Naive thymus-derived CD8-positive, alpha-beta T cell (primary cell): ENCODE measurements around the gene WWC1. TPM values are rescaled to one million over a fixed set of nuclear protein-coding genes. Genes with fewer than 3 reads are reported as not detected.

Experiments
- ATAC-seq, 2 donors: fragments of 150-1000 bp; cut with Tn5 transposase in 1 of 2; sonication (Bioruptor Pico), chemical (Tn5 transposase) in 1 of 2; 1 replicate in 1 of 2; 2 replicates in 1 of 2; pipeline ENCODE4 v1.10.0; 2021; ENCODE audit warnings: mild to moderate bottlenecking in 2 of 2, moderate library complexity in 2 of 2
- POLR2A ChIA-PET: fragments of 350-600 bp; sonication (Branson Sonifier 250); formaldehyde crosslinking; loops from one replicate; lab custom pipeline; 2021; ENCODE audit warnings: antibody characterized with exemption; lab: Charles Lee
- DNase-seq, 10 donors: peaks; one replicate each; pipeline versions ENCODE4 v3.0.0 to v3.0.0-alpha.2; 2020 to 2022
- H3K27ac Mint-ChIP-seq, 10 donors: one replicate each; pipeline ENCODE4 v1.8.0; 2020 to 2022; ENCODE audit warnings: mild to moderate bottlenecking in 10 of 10, mixed read lengths in 10 of 10, moderate library complexity in 4 of 10, inconsistent platforms in 1 of 10
- H3K27me3 Mint-ChIP-seq, 5 donors: one replicate each; pipeline ENCODE4 v1.8.0; 2021 to 2022; ENCODE audit warnings: mixed read lengths in 5 of 5
- H3K36me3 Mint-ChIP-seq, 3 donors: one replicate each; pipeline ENCODE4 v1.8.0; 2020 to 2022; ENCODE audit warnings: mixed read lengths in 3 of 3, mild to moderate bottlenecking in 2 of 3, inconsistent platforms in 1 of 3
- H3K4me1 Mint-ChIP-seq, 4 donors: one replicate each; pipeline ENCODE4 v1.8.0; 2021 to 2022; ENCODE audit warnings: mixed read lengths in 4 of 4
- H3K4me3 Mint-ChIP-seq, 10 donors: one replicate each; pipeline ENCODE4 v1.8.0; 2020 to 2022; ENCODE audit warnings: mild to moderate bottlenecking in 10 of 10, mixed read lengths in 10 of 10, moderate library complexity in 6 of 10, inconsistent platforms in 1 of 10
- H3K9me3 Mint-ChIP-seq, 9 donors: one replicate each; pipeline ENCODE4 v1.8.0; 2020 to 2022; ENCODE audit warnings: mixed read lengths in 9 of 9, mild to moderate bottlenecking in 3 of 9, inconsistent platforms in 1 of 9, moderate library complexity in 1 of 9
- polyA plus RNA-seq, 3 donors: library from polyadenylated mRNA; unstranded; fragments of 300-500 nt; fragmentation: Illumina TruSeq; gene quantifications; one replicate each; pipeline ENCODE4 v1.2.3, GENCODE V29; 2021
- total RNA-seq, 8 experiments: library from RNA in 2 of 8; stranded (reverse) in 2 of 8; gene quantifications; one replicate each; pipeline ENCODE4 v1.2.3 and lab custom pipeline; 2021 to 2026

Gene WWC1
- total and polyA plus RNA-seq, 5 experiments from 2014 or later = 0.15 to 0.62 TPM; not detected in 3

DNA sequence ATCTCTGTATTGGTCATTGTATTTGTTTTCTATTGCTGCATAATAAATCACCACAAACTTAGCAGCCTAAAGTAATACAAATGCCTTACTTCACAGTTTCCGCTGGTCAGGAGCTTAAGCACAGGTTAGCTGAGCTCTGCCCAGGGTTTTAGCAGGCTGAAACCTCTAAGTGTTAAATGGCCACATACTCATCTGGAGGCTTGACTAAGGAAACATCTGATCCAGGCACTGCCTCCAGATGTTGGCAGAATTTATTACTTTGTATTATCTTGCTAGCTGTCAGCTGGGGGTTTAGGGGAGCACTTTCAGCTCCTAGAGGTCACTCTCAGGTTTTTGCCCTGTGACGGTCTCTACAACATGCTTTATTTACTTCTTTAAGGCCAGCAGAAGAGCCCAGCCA is 171.6 kb downstream of the WWC1 start:
- DNase-seq = no peak
- POLR2A ChIA-PET = no interaction called here
- no peak overlapping the region for H3K4me3 Mint-ChIP-seq
- peaks cover 0 to 4% (median 0%) of the 10 kb centered on the region in 9 donors for H3K9me3 Mint-ChIP-seq
- no peak for ATAC-seq
- peaks cover 0 to 4% (median 0%) of the 10 kb centered on the region in 3 donors for H3K36me3 Mint-ChIP-seq
- no peak overlapping the region for H3K27ac Mint-ChIP-seq
- peaks cover 5 to 13% (median 8%) of the 10 kb centered on the region in 5 donors for H3K27me3 Mint-ChIP-seq
- peaks cover 0 to 6% (median under 1%) of the 10 kb centered on the region in 4 donors for H3K4me1 Mint-ChIP-seq

DNA sequence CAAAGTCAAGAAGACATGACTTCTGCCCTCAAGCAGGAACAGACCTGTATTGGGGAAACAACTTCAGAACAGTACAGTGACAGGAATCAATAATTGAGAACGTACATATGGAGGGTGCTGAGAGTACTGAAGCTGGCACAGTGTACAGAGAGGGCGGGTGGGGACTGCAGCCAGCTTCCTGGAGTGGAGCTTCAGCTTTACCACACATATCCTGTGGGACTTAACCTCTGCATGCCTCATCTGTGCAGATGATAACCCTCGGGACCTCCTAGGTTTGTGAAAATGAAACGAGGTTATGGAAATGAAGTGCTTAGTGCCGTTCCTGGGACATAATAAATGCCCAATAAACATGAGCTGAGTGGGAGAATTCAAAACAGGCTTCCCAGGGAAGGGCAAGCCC is 172.8 kb downstream of the WWC1 start:
- Mint-ChIP-seq H3K27ac (no peak overlapping the region), H3K4me3 (no peak overlapping the region), H3K4me1 (peaks cover 0 to 6% (median under 1%) of the 10 kb centered on the region in 4 donors), H3K36me3 (no peaks in the 10 kb centered on the region), H3K9me3 (no peaks in the 10 kb centered on the region), H3K27me3 (peaks cover 0 to 13% (median 6%) of the 10 kb centered on the region in 5 donors)
- POLR2A ChIA-PET = no interaction called here
- DNase-seq = no peak
- ATAC-seq = no peak

DNA sequence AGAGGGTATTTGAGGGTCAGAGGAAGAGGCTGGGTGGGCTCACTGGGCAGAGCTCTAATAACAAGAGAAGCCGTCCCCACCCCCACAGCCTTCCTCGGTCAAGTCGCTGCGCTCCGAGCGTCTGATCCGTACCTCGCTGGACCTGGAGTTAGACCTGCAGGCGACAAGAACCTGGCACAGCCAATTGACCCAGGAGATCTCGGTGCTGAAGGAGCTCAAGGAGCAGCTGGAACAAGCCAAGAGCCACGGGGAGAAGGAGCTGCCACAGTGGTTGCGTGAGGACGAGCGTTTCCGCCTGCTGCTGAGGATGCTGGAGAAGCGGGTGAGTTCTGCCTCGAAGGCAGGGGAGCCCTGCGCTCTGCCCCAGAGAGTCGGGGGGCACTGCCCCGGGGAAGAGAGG is 173.2 kb downstream of the WWC1 start:
- no peaks in the 10 kb centered on the region for H3K9me3 Mint-ChIP-seq
- H3K36me3 Mint-ChIP-seq = no peaks in the 10 kb centered on the region
- ATAC-seq (no peak), DNase-seq (no peak)
- H3K4me3 Mint-ChIP-seq = no peak overlapping the region
- no peak overlapping the region for H3K27ac Mint-ChIP-seq
- H3K27me3 Mint-ChIP-seq = peaks cover 0 to 13% (median 6%) of the 10 kb centered on the region in 5 donors
- POLR2A ChIA-PET = no interaction called here
- H3K4me1 Mint-ChIP-seq = peaks cover 0 to 6% (median under 1%) of the 10 kb centered on the region in 4 donors

- H3K27ac Mint-ChIP-seq = no peak overlapping the region
- peaks cover 4 to 22% (median 6%) of the 10 kb centered on the region in 5 donors for H3K27me3 Mint-ChIP-seq
- no peak for DNase-seq
- peaks cover 0 to 6% (median under 1%) of the 10 kb centered on the region in 4 donors for H3K4me1 Mint-ChIP-seq
- no peak for ATAC-seq
- no peak overlapping the region for H3K4me3 Mint-ChIP-seq
- H3K9me3 Mint-ChIP-seq = no peaks in the 10 kb centered on the region
- no peaks in the 10 kb centered on the region for H3K36me3 Mint-ChIP-seq
- POLR2A ChIA-PET = no interaction called here
These were observed 176.4 kb downstream of the WWC1 start for GRCh38 chr5:168467755-168468330.

- H3K4me1 Mint-ChIP-seq = peaks cover 0 to 3% (median under 1%) of the 10 kb centered on the region in 4 donors
- H3K9me3 Mint-ChIP-seq = no peaks in the 10 kb centered on the region
- H3K4me3 Mint-ChIP-seq = no peak overlapping the region
- no peak for ATAC-seq
- POLR2A ChIA-PET = interaction anchor here (0.7 kb wide), 1 partner anchor 27 kb away, joined by 3 read pairs; no protein-coding TSS in a partner anchor
- no peak overlapping the region for H3K27ac Mint-ChIP-seq
- peaks cover 4 to 18% (median 8%) of the 10 kb centered on the region in 5 donors for H3K27me3 Mint-ChIP-seq
- DNase-seq = no peak
- no peaks in the 10 kb centered on the region for H3K36me3 Mint-ChIP-seq
These were observed 177.4 kb downstream of the WWC1 start for GRCh38 chr5:168468836-168469235.

DNA sequence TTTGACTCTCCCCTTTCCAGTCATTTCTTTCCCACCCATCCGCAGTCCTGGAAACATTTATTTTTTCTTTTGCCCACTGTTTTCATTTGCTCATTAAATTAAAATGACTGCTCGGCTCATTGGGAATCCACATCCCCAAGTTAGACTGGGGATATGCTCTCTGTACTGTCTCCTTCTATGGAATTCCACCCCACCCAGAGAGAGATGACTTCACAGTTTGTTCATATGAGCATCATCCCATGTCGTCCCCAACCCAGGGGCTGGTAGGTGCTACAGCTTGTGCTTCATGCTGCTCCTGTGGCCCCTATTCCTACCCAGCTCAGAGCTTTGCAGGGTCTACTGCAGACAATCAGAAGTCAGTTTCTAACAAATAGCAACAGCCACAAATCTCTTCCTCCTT is 178.4 kb downstream of the WWC1 start:
- DNase-seq (no peak), ATAC-seq (no peak)
- Mint-ChIP-seq H3K4me1 (no peaks in the 10 kb centered on the region), H3K36me3 (no peaks in the 10 kb centered on the region), H3K27ac (peak overlapping the region in 1 of 10 donors; percentile 2), H3K9me3 (no peaks in the 10 kb centered on the region), H3K27me3 (peaks cover 2 to 10% (median 5%) of the 10 kb centered on the region in 5 donors), H3K4me3 (no peak overlapping the region)
- POLR2A ChIA-PET = no interaction called here

DNA sequence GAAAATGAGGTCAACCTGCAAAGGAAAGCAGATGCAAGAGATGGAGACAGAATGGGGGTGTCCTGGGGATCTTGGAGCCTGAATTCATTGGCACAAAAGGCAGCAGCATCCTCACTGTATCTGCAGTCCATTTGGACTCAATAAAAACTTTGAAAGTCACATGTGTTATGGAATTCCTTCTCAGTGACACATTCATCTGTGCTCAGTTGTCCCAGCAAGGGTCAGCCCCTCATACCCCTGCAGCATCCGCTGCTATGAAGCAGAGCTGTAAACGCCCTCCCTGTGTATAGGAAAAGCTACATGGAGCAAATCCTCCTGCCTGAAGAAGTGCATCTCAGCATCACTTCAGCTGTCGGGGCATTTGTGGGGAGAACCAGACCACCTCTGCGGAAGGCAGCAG is 180.3 kb downstream of the WWC1 start:
- ATAC-seq (no peak), DNase-seq (no peak)
- H3K4me3 Mint-ChIP-seq = no peak overlapping the region
- H3K27ac Mint-ChIP-seq = no peak overlapping the region
- POLR2A ChIA-PET = no interaction called here
- H3K9me3 Mint-ChIP-seq = no peaks in the 10 kb centered on the region
- H3K36me3 Mint-ChIP-seq = no peaks in the 10 kb centered on the region
- no peaks in the 10 kb centered on the region for H3K4me1 Mint-ChIP-seq
- H3K27me3 Mint-ChIP-seq = peaks cover 2 to 10% (median 5%) of the 10 kb centered on the region in 5 donors

- H3K36me3 Mint-ChIP-seq = no peaks in the 10 kb centered on the region
- POLR2A ChIA-PET = no interaction called here
- no peak overlapping the region for H3K27ac Mint-ChIP-seq
- no peak overlapping the region for H3K4me3 Mint-ChIP-seq
- DNase-seq = no peak
- H3K9me3 Mint-ChIP-seq = no peaks in the 10 kb centered on the region
- no peaks in the 10 kb centered on the region for H3K4me1 Mint-ChIP-seq
- peaks cover 2 to 10% (median 5%) of the 10 kb centered on the region in 5 donors for H3K27me3 Mint-ChIP-seq
- ATAC-seq = no peak
These were observed 180.9 kb downstream of the WWC1 start for GRCh38 chr5:168472329-168472728.

GRCh38 chr5:168474319-168474718 is 182.9 kb downstream of the WWC1 start:
- ATAC-seq = no peak

DNA sequence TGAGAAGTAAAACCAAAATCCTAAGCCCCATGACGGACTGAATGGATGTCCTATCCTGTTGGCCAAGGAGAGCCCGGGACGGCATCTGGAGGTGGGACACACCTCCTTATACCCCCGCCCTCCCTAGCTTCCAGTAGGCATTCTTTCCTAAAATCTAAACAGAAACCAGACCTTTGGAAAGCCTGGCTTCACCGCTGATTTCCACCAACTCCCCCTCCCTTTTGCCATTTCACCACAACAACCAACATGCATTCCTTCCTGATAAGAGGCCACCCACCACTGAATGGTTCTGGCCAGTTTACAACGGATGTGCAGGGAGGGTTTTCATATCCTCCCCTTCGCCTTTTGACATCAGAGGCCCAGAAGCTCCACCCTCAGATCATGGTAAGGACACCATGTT is 185.6 kb downstream of the WWC1 start:
- Mint-ChIP-seq H3K9me3 (no peaks in the 10 kb centered on the region), H3K27me3 (peaks cover 5 to 21% (median 8%) of the 10 kb centered on the region in 5 donors), H3K4me1 (no peaks in the 10 kb centered on the region), H3K36me3 (no peaks in the 10 kb centered on the region), H3K4me3 (no peak overlapping the region), H3K27ac (peak overlapping the region in 1 of 10 donors; percentile 23)
- no peak for ATAC-seq
- no peak for DNase-seq
- POLR2A ChIA-PET = no interaction called here

More at GRCh38 chr5:168474319-168474718, 182.9 kb downstream of the WWC1 start:
- Mint-ChIP-seq H3K4me3 (no peak overlapping the region), H3K9me3 (no peaks in the 10 kb centered on the region), H3K27ac (no peak overlapping the region), H3K27me3 (peaks cover 6 to 28% (median 10%) of the 10 kb centered on the region in 5 donors), H3K4me1 (no peaks in the 10 kb centered on the region), H3K36me3 (no peaks in the 10 kb centered on the region)
- POLR2A ChIA-PET = interaction anchor here (0.6 kb wide), 2 partner anchors 90 to 1215 kb away, joined by 3 read pairs; no protein-coding TSS in a partner anchor
- no peak for DNase-seq

- POLR2A ChIA-PET = no interaction called here
- no peaks in the 10 kb centered on the region for H3K4me1 Mint-ChIP-seq
- DNase-seq (no peak), ATAC-seq (no peak)
- H3K9me3 Mint-ChIP-seq = no peaks in the 10 kb centered on the region
- H3K4me3 Mint-ChIP-seq = no peak overlapping the region
- H3K27ac Mint-ChIP-seq = no peak overlapping the region
- H3K36me3 Mint-ChIP-seq = no peaks in the 10 kb centered on the region
- H3K27me3 Mint-ChIP-seq = peaks cover 7 to 21% (median 10%) of the 10 kb centered on the region in 5 donors
These were observed 187.7 kb downstream of the WWC1 start for GRCh38 chr5:168479166-168479565.

DNA sequence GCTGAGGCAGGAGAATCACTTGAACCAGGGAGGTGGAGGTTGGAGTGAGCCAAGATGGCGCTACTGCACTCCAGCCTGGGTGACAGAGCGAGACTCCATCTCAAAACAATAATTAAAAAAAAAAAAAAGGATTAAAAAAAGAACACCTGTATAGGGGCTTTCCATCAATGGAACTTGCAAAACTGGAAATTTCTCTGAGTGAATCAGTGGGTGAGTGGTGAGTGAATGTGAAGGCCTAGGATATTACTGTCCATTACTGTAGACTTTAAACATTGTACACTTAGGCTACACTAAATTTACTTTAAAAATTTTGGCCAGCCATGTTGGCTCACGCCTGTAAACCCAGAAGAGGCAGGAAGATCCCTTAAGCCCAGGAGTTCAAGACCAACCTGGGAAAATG is 189.2 kb downstream of the WWC1 start:
- DNase-seq (no peak), ATAC-seq (no peak)
- H3K4me1 Mint-ChIP-seq = peaks cover 0 to 8% (median 6%) of the 10 kb centered on the region in 4 donors
- H3K4me3 Mint-ChIP-seq = no peak overlapping the region
- no peaks in the 10 kb centered on the region for H3K9me3 Mint-ChIP-seq
- no peak overlapping the region for H3K27ac Mint-ChIP-seq
- POLR2A ChIA-PET = no interaction called here
- peaks cover 4 to 21% (median 10%) of the 10 kb centered on the region in 5 donors for H3K27me3 Mint-ChIP-seq
- no peaks in the 10 kb centered on the region for H3K36me3 Mint-ChIP-seq

GRCh38 chr5:168481330-168481788 is 189.9 kb downstream of the WWC1 start:
- Mint-ChIP-seq H3K27me3 (peaks cover 6 to 21% (median 10%) of the 10 kb centered on the region in 5 donors), H3K4me1 (peaks cover 3 to 16% (median 13%) of the 10 kb centered on the region in 4 donors), H3K27ac (no peak overlapping the region), H3K4me3 (no peak overlapping the region), H3K9me3 (no peaks in the 10 kb centered on the region), H3K36me3 (peaks cover 0 to under 1% (median 0%) of the 10 kb centered on the region in 3 donors)
- POLR2A ChIA-PET = no interaction called here
- DNase-seq (no peak), ATAC-seq (no peak)
